GM12891 (cell line): ENCODE data around the gene NCS1.

Experiments
- PAX5 ChIP-seq: IDR thresholded peaks from 2 replicates; pipeline ENCODE4 v1.6.1; 2011; ENCODE audit warnings: low read length, moderate library complexity, mild to moderate bottlenecking; ENCODE audit not compliant: insufficient read depth, severe bottlenecking
- POLR2A ChIP-seq: IDR thresholded peaks from 2 replicates; pipeline ENCODE4 v1.6.1; 2011; ENCODE audit warnings: low read depth, low read length, control low read depth
- POLR2AphosphoS5 ChIP-seq: IDR thresholded peaks from 2 replicates; pipeline ENCODE4 v1.6.1; 2011; ENCODE audit warnings: low read depth, low read length, control low read depth
- POU2F2 ChIP-seq: IDR thresholded peaks from 2 replicates; pipeline ENCODE4 v1.6.1; 2011; ENCODE audit warnings: low read depth, mild to moderate bottlenecking, control low read depth, low read length, moderate library complexity
- TAF1 ChIP-seq: IDR thresholded peaks from 2 replicates; pipeline ENCODE4 v1.6.1; 2011; ENCODE audit warnings: low read depth, low read length, control low read depth

GRCh38 chr9:130245474-130245873 lies 73.3 kb downstream of the NCS1 start:
- TF ChIP-seq POLR2AphosphoS5 (no peak), TAF1 (no peak), POLR2A (no peak), POU2F2 (no peak), PAX5 (no peak)
